ENCODE measurements around the gene RBM33.
A peak's percentile ranks its signal among the peaks of the same experiment; 100 is the strongest.

Gene RBM33

DNA sequence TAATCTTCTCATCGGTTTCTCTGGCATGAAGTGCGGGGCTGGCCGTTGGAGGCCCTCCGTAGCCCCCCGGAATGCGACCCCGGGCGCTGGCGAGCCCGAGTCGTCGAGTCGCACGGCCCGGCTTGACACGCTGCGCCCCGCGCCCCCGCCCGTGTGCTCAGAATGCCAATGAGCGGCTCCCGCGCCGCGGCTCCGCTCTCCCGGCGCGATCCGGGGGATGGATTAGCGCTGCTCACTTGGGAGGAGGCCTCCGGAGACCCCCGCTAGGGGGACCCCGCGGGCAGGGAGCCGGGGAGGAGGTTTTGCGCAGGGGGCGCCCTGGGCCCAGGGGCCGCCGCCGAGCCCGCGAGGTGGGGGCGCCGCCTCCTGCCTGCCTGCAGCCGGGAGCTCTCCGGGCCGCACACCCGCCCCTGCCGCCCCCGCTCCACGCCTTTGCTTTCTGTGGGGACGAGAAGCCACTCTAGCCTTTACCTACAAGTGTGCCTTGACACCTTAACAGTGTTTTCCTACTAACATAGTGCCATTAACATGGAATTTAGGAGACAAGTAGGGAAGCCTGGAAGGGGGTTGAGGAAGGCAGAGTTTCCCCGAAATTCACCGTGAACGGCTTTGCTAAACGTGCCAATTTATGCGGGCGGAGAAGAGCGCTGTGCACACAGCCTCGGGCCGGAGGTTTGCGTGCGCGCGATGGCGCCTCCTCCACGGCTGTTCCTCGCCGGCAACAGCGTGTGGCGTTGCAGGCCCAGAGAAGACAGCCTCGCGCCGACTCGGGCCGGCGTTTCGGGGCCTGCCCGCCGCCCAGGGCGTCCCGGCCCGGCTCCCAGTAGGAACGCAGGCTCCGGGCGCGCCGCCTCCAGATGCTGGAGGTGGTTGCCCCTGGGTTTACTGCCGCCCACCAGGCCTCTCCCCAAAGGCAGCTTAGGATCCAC is 160.7 kb downstream of the RBM33 start:
- DNase-seq (ENCODE audit: insufficient read length, low spot score), result peak; percentile 89

GRCh38 chr7:155805826-155806095 is 161.3 kb downstream of the RBM33 start:
- DNase-seq (ENCODE audit: insufficient read length, low spot score) (no peak), FAIRE-seq (no peak)

More for the DNA sequence above, 160.7 kb downstream of the RBM33 start:
- FAIRE-seq, result no peak

GRCh38 chr7:155806096-155806871 is 161.8 kb downstream of the RBM33 start:
- DNase-seq (ENCODE audit: insufficient read length, low spot score), result no peak
- FAIRE-seq, result no peak

GRCh38 chr7:155807065-155807671 is 162.7 kb downstream of the RBM33 start:
- FAIRE-seq (peak; percentile 31), DNase-seq (ENCODE audit: insufficient read length, low spot score) (no peak)

DNA sequence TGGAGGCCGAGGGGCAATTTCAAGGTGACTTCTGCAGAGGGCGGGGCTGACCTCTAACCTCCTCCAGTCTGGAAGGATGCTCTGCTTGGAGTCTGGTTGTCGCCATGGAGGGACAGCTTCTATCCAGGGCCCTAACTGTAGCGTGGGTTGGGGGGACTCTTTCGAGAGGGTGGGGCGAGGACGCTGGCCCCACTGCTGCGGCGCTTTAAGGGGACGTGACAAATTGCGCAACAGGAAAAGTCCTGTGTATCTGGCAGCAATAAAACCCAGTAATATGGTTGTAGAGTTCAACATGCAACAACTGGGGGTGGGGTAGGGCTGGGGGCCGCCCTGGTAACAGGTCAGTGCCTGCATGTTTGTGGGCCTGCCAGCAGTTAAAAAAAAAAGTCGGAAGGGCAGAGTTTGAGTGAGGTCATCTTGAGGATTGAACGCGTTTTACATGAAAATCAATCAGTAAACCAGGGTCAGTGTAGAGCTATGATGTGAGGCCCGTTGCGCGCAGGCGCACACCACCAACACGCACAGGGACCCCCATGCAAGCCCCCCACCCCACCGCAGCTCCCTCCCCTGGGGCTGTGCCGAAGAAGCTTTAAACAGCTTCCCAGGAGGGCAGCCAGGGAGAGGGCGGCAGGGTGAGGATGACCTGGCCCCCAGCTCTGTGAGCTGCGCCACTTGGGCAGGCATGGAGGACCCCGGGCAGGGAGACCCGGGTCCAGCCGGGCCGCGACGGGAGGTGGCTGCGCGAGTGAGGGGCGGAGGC is 163.5 kb downstream of the RBM33 start:
- DNase-seq (ENCODE audit: insufficient read length, low spot score) (no peak), FAIRE-seq (peak; percentile 49)

DNA sequence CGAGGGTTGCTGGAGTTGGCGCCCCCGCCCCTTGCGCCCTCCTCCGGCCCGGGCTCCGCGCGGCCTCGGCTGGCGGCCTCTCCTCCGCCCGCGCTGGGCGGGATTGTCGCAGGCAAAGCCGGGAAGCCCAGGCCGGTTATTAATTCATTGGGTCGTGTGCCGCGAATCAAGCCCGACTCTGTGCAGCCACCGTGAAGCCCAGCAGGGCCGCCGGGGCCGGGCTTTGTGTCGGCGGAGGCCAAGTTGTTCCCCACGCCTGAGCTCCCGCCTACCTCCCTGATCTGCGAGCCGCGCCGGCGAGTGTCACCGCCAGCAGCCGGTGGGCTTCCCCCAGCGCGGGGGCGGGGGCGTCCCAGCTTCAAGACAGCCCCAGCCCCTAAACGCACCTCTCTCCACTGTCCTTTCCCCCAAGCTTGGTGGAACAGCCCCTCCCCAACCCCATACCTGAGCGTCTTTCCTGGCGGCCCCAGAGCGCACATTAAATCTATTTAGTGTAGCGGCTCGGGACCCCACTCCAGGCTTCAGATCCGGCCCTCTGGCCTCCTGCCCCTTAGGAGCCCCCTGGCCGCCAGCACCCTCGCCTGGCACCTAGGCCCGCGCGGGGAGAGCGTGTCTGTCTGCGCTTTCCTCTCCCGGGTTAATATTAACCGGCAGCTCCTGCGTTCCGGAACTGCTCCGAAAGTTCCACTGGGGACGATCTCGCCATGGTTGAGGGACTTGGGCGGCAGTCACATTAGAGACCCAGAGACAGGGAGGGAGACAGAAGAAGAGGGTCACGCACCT is 164.3 kb downstream of the RBM33 start:
- peak; percentile 60 for FAIRE-seq
- DNase-seq (ENCODE audit: insufficient read length, low spot score), result no peak

DNA sequence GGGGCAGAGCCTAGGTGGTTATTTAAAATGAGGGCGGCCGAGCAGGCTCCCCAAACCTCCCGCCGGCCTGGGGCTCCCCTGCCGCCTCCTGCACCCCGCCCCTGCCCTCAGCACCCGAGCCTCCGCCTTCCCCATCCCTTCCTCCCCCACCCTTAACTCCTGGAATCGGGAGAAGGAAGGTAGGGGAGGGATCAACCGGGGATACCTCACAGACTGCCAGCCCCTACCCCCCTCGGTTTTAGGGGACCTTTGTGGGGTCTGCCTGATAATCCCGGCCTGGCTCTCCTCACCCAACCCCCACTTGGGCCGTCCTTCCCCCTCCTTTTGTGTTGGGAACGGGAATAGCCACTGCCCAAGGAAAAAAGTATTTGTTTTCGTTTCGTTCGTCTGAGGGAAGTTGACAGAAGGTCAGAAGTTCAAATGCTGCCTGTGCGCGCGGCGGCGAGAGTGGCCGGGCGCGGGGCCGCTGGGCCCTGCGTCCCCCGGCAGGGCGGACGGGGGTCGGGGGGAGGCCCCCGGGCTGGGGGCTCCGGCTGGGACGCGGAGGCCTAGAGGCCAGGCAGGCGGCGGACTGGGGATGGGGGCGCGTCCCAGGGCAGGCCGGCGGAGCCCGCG is 165.0 kb downstream of the RBM33 start:
- no peak for FAIRE-seq
- no peak for DNase-seq (ENCODE audit: insufficient read length, low spot score)

- DNase-seq (ENCODE audit: insufficient read length, low spot score), result no peak
- FAIRE-seq, result no peak
Observed at GRCh38 chr7:155809947-155810769, 165.7 kb downstream of the RBM33 start.

DNA sequence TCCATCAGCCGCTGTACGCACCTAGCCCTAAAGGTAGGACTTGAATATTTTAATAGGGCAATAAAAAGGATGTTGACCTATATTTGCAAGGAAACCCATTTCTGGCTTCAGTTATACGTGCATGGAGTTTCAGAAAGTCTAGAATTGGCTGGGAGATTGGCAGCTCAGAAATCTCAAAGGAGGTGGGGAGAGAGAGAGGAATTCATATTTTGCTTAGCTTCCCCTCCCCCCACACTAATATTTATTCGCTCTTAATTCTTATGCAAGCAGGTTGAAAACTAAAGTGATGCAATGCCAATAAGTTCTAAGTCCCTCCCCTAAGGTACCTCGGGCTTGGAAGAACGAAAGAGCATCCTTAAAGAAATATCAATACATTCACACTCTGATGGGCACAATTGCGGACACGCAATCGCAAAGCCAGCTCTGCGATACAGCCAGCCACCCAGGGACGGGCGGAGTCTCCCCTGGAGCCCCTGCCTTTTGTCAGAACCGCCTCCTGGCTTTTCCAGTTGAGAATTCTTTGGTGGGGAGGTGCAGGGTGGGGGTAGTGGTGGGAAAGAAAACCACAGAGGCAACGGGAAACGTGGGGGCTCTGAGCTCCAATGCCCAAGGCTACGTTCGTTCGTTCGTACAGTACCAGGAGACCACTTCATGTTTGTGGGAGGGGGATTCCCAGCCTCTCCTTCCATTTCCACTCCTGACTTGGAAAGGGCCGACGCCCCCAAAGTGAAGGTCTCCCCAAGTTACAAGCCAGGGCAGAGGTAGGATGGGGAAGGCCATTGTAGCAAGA is 166.5 kb downstream of the RBM33 start:
- DNase-seq (ENCODE audit: insufficient read length, low spot score), result no peak
- no peak for FAIRE-seq

DNA sequence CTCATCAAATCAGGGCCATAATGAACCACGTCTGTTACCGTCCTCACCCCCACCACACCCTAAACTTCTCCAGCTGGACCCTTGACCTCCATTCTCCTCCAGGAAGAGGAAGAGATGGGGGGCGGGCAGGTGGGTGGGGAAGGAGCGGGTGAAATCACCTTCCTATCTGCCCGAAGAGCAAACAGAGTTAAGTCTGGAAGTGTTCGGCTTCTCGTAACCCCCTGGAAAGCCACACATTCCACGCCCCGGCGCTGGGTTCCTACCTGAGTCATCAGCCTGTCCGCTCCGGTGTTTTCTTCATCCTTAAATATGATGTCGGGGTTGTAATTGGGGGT is 167.1 kb downstream of the RBM33 start:
- FAIRE-seq (no peak), DNase-seq (ENCODE audit: insufficient read length, low spot score) (no peak)

GRCh38 chr7:155811895-155812761 is 167.7 kb downstream of the RBM33 start, which contains the start of gene SHH:
TSS of gene SHH (minus strand) at chr7:155812463. CDS start at chr7:155812122, 341 bp downstream.
- FAIRE-seq (no peak), DNase-seq (ENCODE audit: insufficient read length, low spot score) (no peak)

GRCh38 chr7:155813125-155813524 is 168.7 kb downstream of the RBM33 start:
- FAIRE-seq (no peak), DNase-seq (ENCODE audit: insufficient read length, low spot score) (no peak)

DNA sequence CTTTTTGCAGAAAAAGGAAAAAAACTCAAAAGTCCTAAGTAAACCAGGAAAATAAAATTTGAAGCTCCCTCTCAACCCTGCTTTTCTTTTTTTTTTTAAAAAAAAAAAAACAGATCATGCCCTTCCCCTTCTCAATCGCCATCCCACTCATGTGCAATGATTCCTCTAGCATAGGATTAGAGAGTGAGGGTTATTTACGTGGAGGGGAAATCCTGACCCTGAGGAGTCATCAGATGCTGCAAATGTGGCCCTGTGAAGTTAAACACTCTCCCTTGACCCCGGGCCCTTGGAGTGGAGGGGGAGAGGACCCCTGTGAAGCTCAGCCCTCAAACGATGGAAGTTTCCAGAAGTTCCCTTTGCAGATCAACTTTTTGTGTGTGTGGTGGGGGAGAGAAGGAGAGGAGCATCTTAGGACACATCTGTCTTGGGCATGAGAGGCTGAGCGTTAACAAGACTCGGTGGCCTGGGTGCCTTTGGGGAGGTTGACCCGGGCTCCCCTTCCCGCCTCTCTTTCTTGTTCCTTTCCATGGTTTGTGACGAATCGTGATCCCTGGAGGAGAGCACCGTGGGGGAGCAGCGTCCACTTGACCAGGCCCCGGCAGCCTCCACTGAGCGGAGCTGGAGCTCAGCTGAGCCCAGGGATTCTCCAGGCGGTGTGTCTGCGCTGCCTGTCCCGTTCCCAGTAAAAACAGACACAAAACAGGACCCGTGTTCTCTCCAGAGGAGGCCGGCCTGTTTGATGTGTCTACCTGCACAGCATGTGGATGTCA is 169.3 kb downstream of the RBM33 start:
- FAIRE-seq, result no peak

DNA sequence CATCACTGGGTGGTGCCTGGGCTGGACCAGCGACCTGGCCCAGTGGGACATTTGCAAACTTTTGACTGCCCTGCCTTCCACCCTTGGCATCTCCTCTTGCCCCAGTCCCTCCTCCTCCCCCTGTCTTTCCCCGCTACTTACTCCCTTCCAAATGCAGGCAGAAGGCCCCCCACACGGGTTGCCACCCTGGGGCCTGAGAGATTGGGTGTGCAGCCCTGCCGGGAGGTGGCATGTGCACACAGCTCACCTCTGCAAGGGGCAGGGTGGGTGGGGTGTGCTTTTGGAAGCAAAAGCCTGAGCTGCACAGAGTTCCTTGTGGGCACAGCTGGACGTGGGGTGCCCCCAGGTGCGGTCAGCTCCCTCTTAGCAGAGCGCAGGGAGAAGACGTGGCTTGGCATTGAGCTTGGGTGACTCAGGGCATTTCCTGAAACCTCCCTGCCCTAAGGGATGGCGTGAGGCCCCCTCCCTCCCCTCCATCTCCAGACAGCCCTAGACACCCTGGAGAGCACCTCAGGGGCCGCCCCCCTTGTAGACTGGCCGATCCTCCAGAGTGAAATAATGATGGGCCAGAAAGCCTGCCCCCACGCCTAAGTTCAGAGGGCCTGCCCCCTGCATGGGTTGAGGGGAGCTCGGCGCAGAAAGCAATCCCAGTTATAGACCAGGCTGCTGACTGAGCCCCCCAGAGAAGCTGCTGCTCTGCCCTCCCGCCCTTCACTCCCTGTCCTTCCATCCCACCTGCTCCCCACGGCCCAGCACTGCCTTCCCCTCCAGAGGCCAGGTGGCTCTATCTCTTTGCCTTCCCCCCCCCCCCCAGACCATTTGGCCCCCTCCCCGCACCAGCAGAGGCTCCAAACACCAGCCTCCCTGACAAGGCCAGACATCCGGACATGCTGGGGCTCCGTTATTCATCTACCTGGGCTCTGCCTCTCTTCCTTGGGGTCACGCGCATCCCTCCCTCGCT is 170.1 kb downstream of the RBM33 start:
- no peak for FAIRE-seq
- DNase-seq (ENCODE audit: insufficient read length, low spot score), result no peak

More for the DNA sequence above, 169.3 kb downstream of the RBM33 start:
- DNase-seq (ENCODE audit: insufficient read length, low spot score), result no peak

Measured in GM19239 (cell line).